HepG2 (cell line): ENCODE measurements around the gene PIP5K1A. TPM values are rescaled to one million over a fixed set of nuclear protein-coding genes. Genes with fewer than 3 reads are reported as not detected.

Source experiments
- CREB1 ChIP-seq, 2 experiments: fragments of 450-650 bp in 1 of 2; IDR thresholded peaks; 2 replicates each; pipeline ENCODE4 v1.6.1; 2016 to 2017; ENCODE audit warnings: control low read depth in 1 of 2, mild to moderate bottlenecking in 1 of 2, missing compliant biosample characterization in 1 of 2, missing genetic modification characterization in 1 of 2
- DNMT1 ChIP-seq: sonication (generic); formaldehyde crosslinking; IDR thresholded peaks from 2 replicates; pipeline ENCODE4 v1.5.1; 2020; ENCODE audit warnings: mild to moderate bottlenecking, missing genetic modification reagents
- FOXO1 ChIP-seq: sonication (generic); formaldehyde crosslinking; IDR thresholded peaks from 2 replicates; pipeline ENCODE4 v1.4.0; 2020; ENCODE audit warnings: missing genetic modification reagents
- GATAD1 ChIP-seq: IDR thresholded peaks from 2 replicates; pipeline ENCODE4 v1.6.1; 2016; ENCODE audit warnings: missing genetic modification reagents, missing compliant biosample characterization
- HCFC1 ChIP-seq: fragments of 150-350 bp; IDR thresholded peaks from 2 replicates; pipeline ENCODE4 v1.6.1; 2014; ENCODE audit warnings: low read depth, low read length
- HNRNPH1 ChIP-seq: fragments of 200-400 bp; formaldehyde crosslinking; optimal IDR thresholded peaks from 2 replicates; pipeline ENCODE3; 2017; ENCODE audit warnings: mild to moderate bottlenecking, low read depth, low read length
- KAT8 ChIP-seq: IDR thresholded peaks from 2 replicates; pipeline ENCODE4 v1.6.1; 2016; ENCODE audit warnings: missing genetic modification reagents, missing compliant biosample characterization
- KMT2B ChIP-seq: IDR thresholded peaks from 2 replicates; pipeline ENCODE4 v1.6.1; 2016; ENCODE audit warnings: missing genetic modification reagents, missing compliant biosample characterization
- MBNL3 ChIP-seq: fragments of 250-450 bp; sonication (Bioruptor Pico); conservative IDR thresholded peaks from 2 replicates; pipeline ENCODE4 v1.8.0; 2022; ENCODE audit warnings: mild to moderate bottlenecking, inconsistent platforms
- NFYC ChIP-seq: IDR thresholded peaks from 2 replicates; pipeline ENCODE4 v1.6.1; 2016; ENCODE audit warnings: missing genetic modification reagents, missing compliant biosample characterization
- NR2F6 ChIP-seq, 2 experiments: IDR thresholded peaks; 2 replicates each; pipeline ENCODE4 v1.6.1; 2016; ENCODE audit warnings: antibody characterized with exemption in 1 of 2, mild to moderate bottlenecking in 1 of 2
- PAX8 ChIP-seq: sonication (generic); formaldehyde crosslinking; IDR thresholded peaks from 2 replicates; pipeline ENCODE4 v1.8.0; 2022; ENCODE audit warnings: mild to moderate bottlenecking, missing genetic modification reagents, borderline replicate concordance
- RXRA ChIP-seq: sonication (generic); formaldehyde crosslinking; IDR thresholded peaks from 2 replicates; pipeline ENCODE4 v1.5.1; 2020; ENCODE audit warnings: missing genetic modification reagents
- SNAPC2 ChIP-seq: sonication (generic); formaldehyde crosslinking; IDR thresholded peaks from 2 replicates; pipeline ENCODE4 v1.8.1; 2022; ENCODE audit warnings: mild to moderate bottlenecking, missing genetic modification reagents
- TSC22D2 ChIP-seq: sonication (generic); formaldehyde crosslinking; IDR thresholded peaks from 2 replicates; pipeline ENCODE4 v1.5.1; 2020; ENCODE audit warnings: missing genetic modification reagents, mild to moderate bottlenecking, borderline replicate concordance
- WIZ ChIP-seq: sonication (generic); formaldehyde crosslinking; IDR thresholded peaks from 2 replicates; pipeline ENCODE4 v1.5.1; 2020; ENCODE audit warnings: mild to moderate bottlenecking, missing genetic modification reagents
- ZBTB3 ChIP-seq: sonication (generic); formaldehyde crosslinking; IDR thresholded peaks from 2 replicates; pipeline ENCODE4 v1.4.0; 2020; ENCODE audit warnings: low read depth, mild to moderate bottlenecking, moderate library complexity, missing genetic modification reagents, borderline replicate concordance
- ZFX ChIP-seq: sonication (generic); formaldehyde crosslinking; IDR thresholded peaks from 2 replicates; pipeline ENCODE4 v1.4.0; 2020; ENCODE audit warnings: mild to moderate bottlenecking, low read depth, missing genetic modification reagents, moderate library complexity
- ZNF790 ChIP-seq: sonication (generic); formaldehyde crosslinking; IDR thresholded peaks from 2 replicates; pipeline ENCODE4 v1.8.0; 2022; ENCODE audit warnings: missing genetic modification reagents, mild to moderate bottlenecking, borderline replicate concordance
- polyA plus RNA-seq, 8 experiments: library from polyadenylated mRNA; depleted of rRNA in 3 of 8; stranded (reverse) in 7 of 8; unstranded in 1 of 8; fragments of >200 nt; fragmentation: Illumina TruSeq in 4 of 8; extraction: Trizol in 4 of 8; gene quantifications; 2 replicates each; pipeline versions ENCODE4 v1.2.1 to v1.2.3, GENCODE V29; 2011 to 2016; ENCODE audit warnings: low read depth in 4 of 8, missing spikeins in 1 of 8, mixed read lengths in 1 of 8; ENCODE audit not compliant: insufficient read depth in 1 of 8
- total RNA-seq, 5 experiments: library from RNA; depleted of rRNA; stranded (reverse); fragments of >200 nt; fragmentation: Illumina TruSeq; extraction: Trizol; gene quantifications; 2 replicates each; pipeline ENCODE4 v1.2.3, GENCODE V29; 2016; ENCODE audit warnings: low read depth in 1 of 5
- TF ChIP-seq, protein P1 (sequence below): sonication (generic); formaldehyde crosslinking; IDR thresholded peaks from 2 replicates; pipeline ENCODE4 v1.5.0; 2020; ENCODE audit warnings: missing genetic modification reagents, mild to moderate bottlenecking, borderline replicate concordance
- TF ChIP-seq, protein P2 (sequence below): sonication (generic); formaldehyde crosslinking; IDR thresholded peaks from 2 replicates; pipeline ENCODE4 v1.4.0; 2020; ENCODE audit warnings: missing genetic modification reagents, mild to moderate bottlenecking, borderline replicate concordance
- TF ChIP-seq, protein P3 (sequence below): sonication (generic); formaldehyde crosslinking; IDR thresholded peaks from 2 replicates; pipeline ENCODE4 v1.5.1; 2020; ENCODE audit warnings: mild to moderate bottlenecking, moderate library complexity, missing genetic modification reagents
- TF ChIP-seq, protein P4 (sequence below): sonication (generic); formaldehyde crosslinking; IDR thresholded peaks from 2 replicates; pipeline ENCODE4 v1.5.0; 2020; ENCODE audit warnings: mild to moderate bottlenecking, low read depth, missing genetic modification reagents, borderline replicate concordance

PIP5K1A gene
- total and polyA plus RNA-seq, 2 of the 13 experiments (the other 11 are each of a cell fraction or from before 2014, with no cell fraction given): 45.3 to 65.1 TPM

DNA sequence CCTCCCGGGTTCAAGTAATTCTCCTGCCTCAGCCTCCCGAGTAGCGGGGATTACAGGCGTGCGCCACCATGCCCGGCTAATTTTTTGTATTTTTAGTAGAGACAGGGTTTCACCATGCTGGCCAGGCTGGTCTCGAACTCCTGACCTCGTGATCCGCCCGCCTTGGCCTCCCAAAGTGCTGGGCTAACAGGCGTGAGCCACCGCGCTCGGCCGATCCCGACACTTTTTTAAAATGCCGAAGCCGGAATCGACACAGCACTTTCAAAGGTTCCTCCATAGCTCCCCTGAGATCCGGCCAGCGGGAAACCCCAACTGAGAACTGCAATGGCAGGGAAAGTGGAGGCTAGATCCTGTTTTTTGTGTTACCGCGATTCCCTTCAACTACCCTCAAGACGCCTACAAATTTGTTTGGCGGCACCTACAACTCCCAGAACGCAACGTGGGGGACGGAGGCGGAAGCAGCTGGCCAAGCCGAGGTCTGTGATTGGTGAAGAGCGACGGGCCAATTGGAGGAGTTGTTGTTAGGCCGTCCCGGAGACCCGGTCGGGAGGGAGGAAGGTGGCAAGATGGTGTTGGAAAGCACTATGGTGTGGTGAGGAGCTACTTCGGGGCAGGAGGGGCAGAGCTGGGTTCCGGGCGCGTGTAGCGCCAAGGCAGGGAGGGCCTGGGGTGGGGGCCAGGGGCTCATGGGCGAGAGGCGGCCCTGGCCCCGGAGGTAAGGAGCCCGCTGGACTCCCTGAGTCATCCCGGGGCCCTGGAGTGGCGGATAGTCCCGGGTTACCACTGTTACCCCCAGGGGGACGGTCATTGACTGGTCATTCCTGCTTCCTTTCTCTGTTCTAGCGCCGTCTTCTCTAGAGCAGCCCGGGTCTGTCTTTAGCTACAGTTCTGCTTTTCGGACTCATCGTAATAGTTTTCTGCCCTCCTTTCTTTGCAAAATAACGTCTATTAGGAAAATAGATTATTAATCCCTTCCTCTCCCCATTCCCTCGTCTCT, 56.2 kb downstream of the PIP5K1A start, which contains the start of gene PSMD4 (continued):
- TF ChIP-seq DNMT1 (CRISPR knock-in tag): no peak
- TF ChIP-seq CREB1 (IDR thresholded peaks at IDR 0.05): no peak
- peak; percentile 91 for TF ChIP-seq CREB1 (CRISPR knock-in tag; IDR thresholded peaks at IDR 0.05)
- TF ChIP-seq SNAPC2: no peak
- TF ChIP-seq NFYC (CRISPR knock-in tag): peak; percentile 97
- no peak for TF ChIP-seq FOXO1
- TF ChIP-seq KAT8 (CRISPR knock-in tag): peak; percentile 88
- TF ChIP-seq, protein P1, sequence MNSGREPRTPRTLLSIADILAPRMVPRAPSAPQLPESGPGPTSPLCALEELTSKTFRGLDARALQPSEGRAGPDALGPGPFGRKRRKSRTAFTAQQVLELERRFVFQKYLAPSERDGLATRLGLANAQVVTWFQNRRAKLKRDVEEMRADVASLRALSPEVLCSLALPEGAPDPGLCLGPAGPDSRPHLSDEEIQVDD (CRISPR knock-in tag): no peak
- TF ChIP-seq NR2F6 (IDR thresholded peaks at IDR 0.05): no peak
- no peak for TF ChIP-seq NR2F6 (CRISPR knock-in tag; IDR thresholded peaks at IDR 0.05)
- TF ChIP-seq PAX8 (CRISPR knock-in tag): no peak
- TF ChIP-seq WIZ (CRISPR knock-in tag): no peak
- peak; percentile 62; the same call in 1 of the 2 replicates for TF ChIP-seq KMT2B (CRISPR knock-in tag)
- TF ChIP-seq HNRNPH1: peak; percentile 84
- peak; percentile 79 for TF ChIP-seq HCFC1
- TF ChIP-seq GATAD1: peak; percentile 94
- TF ChIP-seq RXRA (CRISPR knock-in tag): peak; percentile 10; the same call in 1 of the 2 replicates
- no peak for TF ChIP-seq ZBTB3 (CRISPR knock-in tag)
- no peak for TF ChIP-seq ZNF790 (CRISPR knock-in tag)
- no peak for TF ChIP-seq MBNL3
- TF ChIP-seq, protein P2, sequence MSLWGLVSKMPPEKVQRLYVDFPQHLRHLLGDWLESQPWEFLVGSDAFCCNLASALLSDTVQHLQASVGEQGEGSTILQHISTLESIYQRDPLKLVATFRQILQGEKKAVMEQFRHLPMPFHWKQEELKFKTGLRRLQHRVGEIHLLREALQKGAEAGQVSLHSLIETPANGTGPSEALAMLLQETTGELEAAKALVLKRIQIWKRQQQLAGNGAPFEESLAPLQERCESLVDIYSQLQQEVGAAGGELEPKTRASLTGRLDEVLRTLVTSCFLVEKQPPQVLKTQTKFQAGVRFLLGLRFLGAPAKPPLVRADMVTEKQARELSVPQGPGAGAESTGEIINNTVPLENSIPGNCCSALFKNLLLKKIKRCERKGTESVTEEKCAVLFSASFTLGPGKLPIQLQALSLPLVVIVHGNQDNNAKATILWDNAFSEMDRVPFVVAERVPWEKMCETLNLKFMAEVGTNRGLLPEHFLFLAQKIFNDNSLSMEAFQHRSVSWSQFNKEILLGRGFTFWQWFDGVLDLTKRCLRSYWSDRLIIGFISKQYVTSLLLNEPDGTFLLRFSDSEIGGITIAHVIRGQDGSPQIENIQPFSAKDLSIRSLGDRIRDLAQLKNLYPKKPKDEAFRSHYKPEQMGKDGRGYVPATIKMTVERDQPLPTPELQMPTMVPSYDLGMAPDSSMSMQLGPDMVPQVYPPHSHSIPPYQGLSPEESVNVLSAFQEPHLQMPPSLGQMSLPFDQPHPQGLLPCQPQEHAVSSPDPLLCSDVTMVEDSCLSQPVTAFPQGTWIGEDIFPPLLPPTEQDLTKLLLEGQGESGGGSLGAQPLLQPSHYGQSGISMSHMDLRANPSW (CRISPR knock-in tag): no peak
- TF ChIP-seq ZFX (CRISPR knock-in tag): peak; percentile 76
- TF ChIP-seq, protein P3, sequence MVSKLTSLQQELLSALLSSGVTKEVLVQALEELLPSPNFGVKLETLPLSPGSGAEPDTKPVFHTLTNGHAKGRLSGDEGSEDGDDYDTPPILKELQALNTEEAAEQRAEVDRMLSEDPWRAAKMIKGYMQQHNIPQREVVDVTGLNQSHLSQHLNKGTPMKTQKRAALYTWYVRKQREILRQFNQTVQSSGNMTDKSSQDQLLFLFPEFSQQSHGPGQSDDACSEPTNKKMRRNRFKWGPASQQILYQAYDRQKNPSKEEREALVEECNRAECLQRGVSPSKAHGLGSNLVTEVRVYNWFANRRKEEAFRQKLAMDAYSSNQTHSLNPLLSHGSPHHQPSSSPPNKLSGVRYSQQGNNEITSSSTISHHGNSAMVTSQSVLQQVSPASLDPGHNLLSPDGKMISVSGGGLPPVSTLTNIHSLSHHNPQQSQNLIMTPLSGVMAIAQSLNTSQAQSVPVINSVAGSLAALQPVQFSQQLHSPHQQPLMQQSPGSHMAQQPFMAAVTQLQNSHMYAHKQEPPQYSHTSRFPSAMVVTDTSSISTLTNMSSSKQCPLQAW (CRISPR knock-in tag): peak; percentile 55; the same call in 1 of the 2 replicates
- no peak for TF ChIP-seq TSC22D2
- TF ChIP-seq, protein P4, sequence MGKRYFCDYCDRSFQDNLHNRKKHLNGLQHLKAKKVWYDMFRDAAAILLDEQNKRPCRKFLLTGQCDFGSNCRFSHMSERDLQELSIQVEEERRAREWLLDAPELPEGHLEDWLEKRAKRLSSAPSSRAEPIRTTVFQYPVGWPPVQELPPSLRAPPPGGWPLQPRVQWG (CRISPR knock-in tag): no peak
